ENCODE data around the gene TTLL9.

TTLL9 gene

GRCh38 chr20:31837896-31838397 is 32.5 kb upstream of the TTLL9 start:
- no peak for DNase-seq

- DNase-seq = no peak
These were observed 31.7 kb upstream of the TTLL9 start for GRCh38 chr20:31838646-31839292.

GRCh38 chr20:31839782-31840487 is 30.5 kb upstream of the TTLL9 start:
- no peak for DNase-seq

DNA sequence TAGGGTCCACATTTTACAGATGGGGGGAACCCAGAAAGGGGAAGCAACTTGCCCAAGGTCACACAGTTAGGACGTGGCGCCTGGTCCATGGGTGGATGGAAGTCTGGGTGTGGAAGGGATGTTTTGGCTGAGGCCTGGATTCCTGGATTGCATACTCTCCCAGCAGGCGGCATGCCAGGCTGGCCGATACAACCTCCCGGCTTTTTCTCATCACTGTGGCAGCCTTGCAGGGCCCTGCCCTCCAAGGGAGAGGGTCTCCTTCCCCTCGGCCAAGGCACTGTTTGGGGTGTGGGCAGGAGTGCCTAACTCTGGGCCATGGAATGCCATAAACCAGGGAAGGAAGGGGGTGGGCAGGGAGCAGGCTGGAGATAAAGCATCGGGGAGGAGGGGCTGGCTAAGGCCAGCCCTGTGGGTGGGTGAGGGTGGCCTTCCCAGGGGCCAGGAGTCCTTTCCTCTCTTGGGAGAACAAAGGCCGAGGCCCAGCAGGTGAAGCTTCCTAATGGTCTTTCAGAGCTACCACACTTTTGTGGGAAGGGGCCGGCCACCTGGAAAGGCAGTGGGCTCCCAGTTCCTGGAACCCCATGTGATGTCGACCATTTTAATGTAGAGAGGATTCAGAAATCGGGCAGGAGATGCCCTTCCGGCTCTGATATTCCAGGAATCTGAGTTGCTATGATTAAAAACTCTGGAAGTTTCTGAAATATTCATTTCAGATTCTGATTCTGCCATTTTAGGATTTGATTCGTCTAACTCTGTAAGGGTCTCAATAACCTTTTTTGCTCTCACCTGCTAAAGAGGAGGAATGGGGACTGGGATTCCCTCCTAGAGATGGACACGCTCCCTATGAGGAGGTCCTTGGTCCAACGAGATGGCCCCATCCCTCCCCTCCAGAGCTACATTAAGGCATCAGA is 29.3 kb upstream of the TTLL9 start:
- no peak for DNase-seq

DNA sequence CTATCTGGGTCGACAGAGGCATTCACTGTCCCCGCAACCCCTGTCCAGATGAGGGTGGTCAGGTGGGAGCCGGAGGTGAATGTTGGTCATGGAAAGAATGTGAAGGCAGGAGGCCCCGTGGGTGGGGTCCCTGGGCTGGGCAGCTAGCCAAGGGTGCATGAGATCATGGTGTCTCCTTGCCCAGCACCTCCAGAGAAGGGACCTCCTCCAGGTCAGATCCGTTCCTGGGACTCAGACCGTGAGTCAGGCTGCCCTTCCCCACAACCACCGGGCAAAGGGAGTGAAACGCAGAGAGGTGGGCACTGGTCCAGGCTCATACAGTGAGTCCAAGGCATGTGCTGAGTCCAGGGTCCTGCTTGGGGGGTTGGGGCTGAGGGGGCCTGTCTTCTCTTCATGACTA is 28.5 kb upstream of the TTLL9 start:
- no peak for DNase-seq

DNA sequence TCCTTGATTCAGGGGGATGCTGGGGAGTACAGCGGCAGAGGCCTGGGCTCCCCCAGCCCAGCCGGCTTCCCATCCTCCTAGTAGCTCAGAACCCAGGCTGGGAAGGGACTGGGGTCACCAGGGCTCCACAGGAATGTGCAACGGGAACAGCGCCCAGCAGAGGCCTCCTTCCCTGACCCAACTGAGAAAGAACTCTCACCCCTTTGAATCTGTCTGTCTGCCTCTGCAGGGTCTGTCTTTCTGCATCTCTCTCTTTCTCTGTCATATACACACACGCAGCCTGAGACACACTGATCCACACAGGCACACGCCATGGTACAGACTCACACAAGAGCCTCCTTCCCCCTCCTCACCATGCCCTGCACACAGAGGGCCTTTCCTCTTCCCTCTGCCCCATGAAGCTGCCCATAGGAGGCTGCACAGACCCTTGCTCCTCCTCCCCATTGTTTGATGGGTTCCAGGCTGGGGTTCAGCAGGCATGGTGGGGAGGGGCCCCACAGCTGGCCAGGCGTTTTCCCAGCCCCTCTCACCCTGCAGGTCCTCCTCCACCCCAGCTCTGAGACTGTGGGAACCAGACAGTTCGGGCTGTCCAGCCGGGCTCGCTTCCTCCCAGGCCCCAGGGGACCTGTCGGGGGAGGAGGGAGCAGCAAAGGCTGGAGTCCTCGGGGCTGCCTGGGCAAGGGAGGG is 27.8 kb upstream of the TTLL9 start:
- DNase-seq = no peak

DNA sequence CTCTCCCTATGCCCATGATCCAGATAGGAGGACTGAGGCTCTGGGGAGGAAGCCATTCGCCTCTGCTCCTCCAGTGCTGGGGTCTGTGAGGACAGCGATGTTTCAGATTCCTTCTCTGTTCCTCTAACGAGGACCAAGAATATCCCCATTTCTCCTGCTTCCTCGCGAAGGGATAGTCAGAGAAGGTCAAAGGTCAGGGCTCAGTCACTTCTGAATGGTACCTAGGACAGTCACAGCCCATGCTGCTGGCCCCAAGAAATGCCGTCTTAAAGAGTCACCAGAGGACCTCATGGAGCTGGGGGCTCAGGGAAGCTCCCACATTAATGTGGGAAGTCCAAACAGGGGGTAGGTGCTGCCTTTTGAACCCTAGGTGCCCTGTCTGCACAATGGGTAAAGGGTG is 27.1 kb upstream of the TTLL9 start:
- no peak for DNase-seq

- no peak for DNase-seq
These were observed 26.6 kb upstream of the TTLL9 start for GRCh38 chr20:31843881-31844280.

DNA sequence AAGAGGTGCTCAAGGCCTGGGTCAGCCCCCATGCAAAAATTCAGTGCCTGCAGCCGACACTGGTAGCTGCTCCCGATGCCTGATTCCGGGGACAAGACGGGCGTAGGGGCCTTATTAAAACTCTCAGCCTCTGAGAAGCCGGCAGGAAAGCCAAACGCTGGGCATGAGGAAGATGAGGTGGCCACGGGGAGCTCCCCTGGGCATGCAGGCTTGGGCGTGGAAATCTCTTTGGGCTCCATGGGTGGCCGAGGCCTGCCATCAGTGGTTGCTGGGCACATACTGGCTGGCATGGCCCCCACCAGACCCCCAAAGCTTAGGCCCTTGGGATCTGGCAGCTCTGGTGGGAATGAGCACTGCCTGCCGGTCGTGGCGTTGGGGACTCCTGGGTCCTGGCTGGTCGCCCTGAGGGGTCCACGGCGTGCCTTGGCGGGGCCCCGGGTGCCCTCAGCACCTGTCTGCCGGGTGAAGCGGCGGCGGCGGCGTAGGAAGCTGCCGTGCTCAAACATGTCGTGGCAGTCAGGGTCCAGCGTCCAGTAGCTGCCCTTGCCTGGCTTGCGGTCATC is 25.6 kb upstream of the TTLL9 start:
- no peak for DNase-seq

GRCh38 chr20:31845300-31845863 is 25.1 kb upstream of the TTLL9 start, which contains the start of gene FOXS1:
TSS of gene FOXS1 (minus strand) at chr20:31845604. CDS start at chr20:31845542, 62 bp downstream.
- no peak for DNase-seq

DNA sequence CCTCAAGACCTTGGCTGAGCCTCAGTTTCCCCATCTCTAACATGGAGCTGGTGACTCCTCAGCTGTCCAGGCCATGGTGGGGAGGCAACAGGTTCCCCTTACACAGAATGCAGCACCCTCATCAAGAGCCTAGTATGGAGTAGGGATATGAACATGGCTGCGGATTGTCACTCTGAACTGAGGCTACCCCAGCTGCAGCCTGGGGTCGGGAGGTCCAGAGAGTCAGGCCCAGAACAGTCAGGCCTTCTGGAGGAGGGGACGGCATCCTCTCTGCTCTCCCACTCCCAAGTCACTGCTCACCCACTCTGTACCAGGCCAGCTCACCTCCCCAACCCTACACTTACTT is 23.7 kb upstream of the TTLL9 start:
- DNase-seq = no peak

- DNase-seq = no peak
These were observed 22.1 kb upstream of the TTLL9 start for GRCh38 chr20:31848088-31848999.

DNA sequence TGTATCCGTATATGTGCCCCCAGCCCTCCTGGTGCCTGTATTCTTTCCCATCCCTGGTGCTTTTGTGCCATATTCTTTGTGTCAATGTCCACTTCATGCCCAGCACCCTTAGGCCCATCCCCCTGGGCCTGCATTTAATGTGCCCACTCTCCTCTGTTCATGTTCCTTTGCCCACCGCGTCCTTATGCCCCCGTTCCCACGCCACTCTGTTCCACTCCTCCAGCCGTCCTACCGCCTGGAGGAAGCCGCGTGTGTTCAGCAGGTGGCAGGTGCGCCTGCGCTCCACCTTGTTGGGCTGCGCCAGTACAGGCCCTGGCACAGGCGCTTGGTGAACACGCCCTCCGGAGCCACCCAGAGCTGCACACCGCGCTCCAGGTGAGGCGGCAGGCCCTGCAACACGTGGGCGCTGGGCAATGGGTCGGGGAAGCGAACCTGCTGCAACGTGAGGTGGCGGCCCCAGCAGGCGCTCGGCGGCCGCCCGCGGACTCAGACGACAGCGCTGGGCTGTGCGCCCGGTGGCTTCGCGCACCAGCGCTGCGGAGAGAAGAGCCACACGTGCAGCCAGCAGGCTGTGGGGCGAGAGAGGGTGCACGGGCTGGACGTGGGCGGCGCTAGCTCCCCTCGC is 21.0 kb upstream of the TTLL9 start:
- DNase-seq = no peak

- DNase-seq = no peak
These were observed 19.0 kb upstream of the TTLL9 start for GRCh38 chr20:31851240-31851955.

- DNase-seq = no peak
These were observed 17.0 kb upstream of the TTLL9 start for GRCh38 chr20:31853481-31853880.

GRCh38 chr20:31856516-31856915 is 13.9 kb upstream of the TTLL9 start:
- DNase-seq = no peak

DNA sequence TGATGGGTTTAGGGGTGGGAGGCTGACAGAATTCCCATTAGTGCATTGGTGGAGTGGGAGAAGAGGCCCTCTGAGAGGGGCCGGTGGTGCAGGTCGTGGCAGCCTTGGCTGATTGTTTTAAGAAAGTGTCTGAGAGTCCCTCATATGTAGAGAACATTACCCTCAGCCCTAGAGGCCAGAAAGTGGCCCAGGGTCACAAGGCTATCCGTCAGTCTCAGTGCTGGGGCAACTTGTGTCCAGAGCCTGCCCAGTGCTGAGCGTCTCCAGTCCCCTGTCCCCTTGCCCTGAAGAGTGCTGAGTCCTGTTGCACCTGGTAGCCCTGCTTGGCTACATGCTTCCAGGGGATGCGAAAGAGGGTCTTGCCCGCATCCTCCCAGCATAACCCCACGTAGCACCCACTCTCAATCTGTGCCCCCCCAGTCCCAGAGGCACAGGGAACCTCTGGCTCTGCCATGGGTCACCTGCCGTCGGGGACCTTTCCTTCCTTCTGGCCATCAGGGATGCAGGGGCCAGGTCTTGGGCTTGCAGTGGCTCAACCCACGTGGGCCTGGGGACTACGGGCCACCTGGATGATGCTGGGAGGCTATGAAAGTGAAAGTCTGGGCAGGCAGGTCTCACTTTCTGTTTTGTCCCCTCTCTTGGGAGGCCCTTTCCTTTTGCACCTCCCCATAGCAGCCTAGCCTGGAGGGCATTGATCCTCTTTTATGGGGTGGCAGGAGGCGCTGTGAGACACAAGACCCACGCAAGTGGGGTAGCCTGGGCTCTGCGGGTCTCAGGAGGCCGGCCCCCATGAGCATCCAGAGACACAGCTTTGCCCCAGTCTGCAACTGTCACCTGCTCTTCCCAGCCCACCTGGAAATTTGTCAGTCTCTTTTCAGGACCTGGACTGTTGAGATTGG is 12.3 kb upstream of the TTLL9 start:
- no peak for DNase-seq

GRCh38 chr20:31858760-31859083 is 11.7 kb upstream of the TTLL9 start:
- DNase-seq = no peak
